Mesothelial cell of epicardium (in vitro differentiated cells): Measurements from ENCODE around the gene TIGD6. TPM values are rescaled to one million over a fixed set of nuclear protein-coding genes. Genes with fewer than 3 reads are reported as not detected.

ENCODE experiments used
- DNase-seq, 2 experiments: peaks; one replicate each; pipeline ENCODE4 v3.0.0; 2021; ENCODE audit warnings: low spot score in 2 of 2; ENCODE audit not compliant: unreplicated experiment in 2 of 2
- H3K27ac Mint-ChIP-seq: 2 replicates; pipeline ENCODE4 v1.8.0; 2021; ENCODE audit warnings: mixed read lengths
- H3K27me3 Mint-ChIP-seq: 2 replicates; pipeline ENCODE4 v1.8.0; 2021; ENCODE audit warnings: low read depth, mixed read lengths
- H3K36me3 Mint-ChIP-seq: 2 replicates; pipeline ENCODE4 v1.8.0; 2021; ENCODE audit warnings: mixed read lengths
- H3K4me1 Mint-ChIP-seq: 2 replicates; pipeline ENCODE4 v1.8.0; 2021; ENCODE audit warnings: mixed read lengths
- H3K4me3 Mint-ChIP-seq: 2 replicates; pipeline ENCODE4 v1.8.0; 2021; ENCODE audit warnings: mild to moderate bottlenecking, moderate library complexity, mixed read lengths
- H3K9me3 Mint-ChIP-seq: 2 replicates; pipeline ENCODE4 v1.8.0; 2021; ENCODE audit warnings: mixed read lengths
- total RNA-seq: library from RNA; stranded (reverse); gene quantifications from 3 replicates; pipeline ENCODE4 v1.2.1, GENCODE V29; 2021
- TF ChIP-seq, protein P1 (sequence below): fragments of 200-600 bp; sonication (generic); IDR thresholded peaks from one replicate; pipeline ENCODE4 v1.5.0; 2021; ENCODE audit warnings: antibody characterized with exemption; ENCODE audit not compliant: unreplicated experiment

TIGD6 gene
- total RNA-seq, 1 donor from 2014 or later, result 4.7 TPM

GRCh38 chr5:149961957-149962409, 38.5 kb downstream of the TIGD6 start:
- no peaks in the 10 kb centered on the region for H3K27me3 Mint-ChIP-seq
- H3K36me3 Mint-ChIP-seq, result no peaks in the 10 kb centered on the region
- TF ChIP-seq, protein P1, sequence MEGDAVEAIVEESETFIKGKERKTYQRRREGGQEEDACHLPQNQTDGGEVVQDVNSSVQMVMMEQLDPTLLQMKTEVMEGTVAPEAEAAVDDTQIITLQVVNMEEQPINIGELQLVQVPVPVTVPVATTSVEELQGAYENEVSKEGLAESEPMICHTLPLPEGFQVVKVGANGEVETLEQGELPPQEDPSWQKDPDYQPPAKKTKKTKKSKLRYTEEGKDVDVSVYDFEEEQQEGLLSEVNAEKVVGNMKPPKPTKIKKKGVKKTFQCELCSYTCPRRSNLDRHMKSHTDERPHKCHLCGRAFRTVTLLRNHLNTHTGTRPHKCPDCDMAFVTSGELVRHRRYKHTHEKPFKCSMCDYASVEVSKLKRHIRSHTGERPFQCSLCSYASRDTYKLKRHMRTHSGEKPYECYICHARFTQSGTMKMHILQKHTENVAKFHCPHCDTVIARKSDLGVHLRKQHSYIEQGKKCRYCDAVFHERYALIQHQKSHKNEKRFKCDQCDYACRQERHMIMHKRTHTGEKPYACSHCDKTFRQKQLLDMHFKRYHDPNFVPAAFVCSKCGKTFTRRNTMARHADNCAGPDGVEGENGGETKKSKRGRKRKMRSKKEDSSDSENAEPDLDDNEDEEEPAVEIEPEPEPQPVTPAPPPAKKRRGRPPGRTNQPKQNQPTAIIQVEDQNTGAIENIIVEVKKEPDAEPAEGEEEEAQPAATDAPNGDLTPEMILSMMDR, result peak; percentile 51
- no peak overlapping the region for H3K27ac Mint-ChIP-seq
- DNase-seq, result no peak
- H3K9me3 Mint-ChIP-seq, result no peaks in the 10 kb centered on the region
- peak overlapping the region; percentile 86 for H3K4me3 Mint-ChIP-seq
- peaks cover 21% of the 10 kb centered on the region for H3K4me1 Mint-ChIP-seq

DNA sequence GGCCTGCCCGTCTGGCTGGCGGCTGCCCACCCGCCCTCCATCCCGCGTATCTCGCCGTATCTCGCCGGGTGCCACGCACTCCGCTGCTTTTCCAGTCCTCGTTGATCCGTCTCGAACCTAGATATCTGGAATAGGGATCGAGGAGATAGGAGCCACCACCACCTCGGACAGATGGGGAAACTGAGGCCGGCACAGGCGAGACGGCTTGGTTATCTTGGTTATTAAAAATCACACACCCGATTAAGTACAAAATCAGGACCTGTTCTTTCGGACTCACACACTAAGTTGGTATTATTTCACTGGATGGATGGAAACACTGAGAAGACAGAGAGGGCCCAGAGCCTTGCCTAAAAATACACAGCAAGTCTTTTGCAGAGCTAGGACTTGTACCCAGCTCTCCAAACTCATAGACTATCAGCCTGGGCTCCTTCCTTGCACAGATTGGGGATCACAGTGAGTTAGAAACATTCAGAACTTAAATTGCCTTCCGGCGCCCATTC, 39.2 kb downstream of the TIGD6 start:
- H3K27ac Mint-ChIP-seq, result no peak overlapping the region

GRCh38 chr5:149960272-149961185, 39.9 kb downstream of the TIGD6 start, which contains the start of gene SLC26A2:
TSS of gene SLC26A2 (plus strand) at chr5:149960758. CDS start at chr5:149977653, 16,895 bp downstream.
- peak; percentile 90 to 93 for DNase-seq
- Mint-ChIP-seq H3K4me1 (peaks cover 21% of the 10 kb centered on the region), H3K9me3 (no peaks in the 10 kb centered on the region), H3K27me3 (no peaks in the 10 kb centered on the region), H3K4me3 (peak within 1 kb of the TSS; percentile 86), H3K36me3 (no peaks in the 10 kb centered on the region), H3K27ac (peak within 1 kb of the TSS; percentile 99)
- TF ChIP-seq, protein P1, result no peak

More for the DNA sequence above, 39.2 kb downstream of the TIGD6 start:
- TF ChIP-seq, protein P1, result no peak
- DNase-seq, result no peak
- Mint-ChIP-seq H3K4me1 (peaks cover 21% of the 10 kb centered on the region), H3K9me3 (no peaks in the 10 kb centered on the region), H3K36me3 (no peaks in the 10 kb centered on the region), H3K27me3 (no peaks in the 10 kb centered on the region), H3K4me3 (peak overlapping the region; percentile 86)

GRCh38 chr5:149959406-149960236, 40.8 kb downstream of the TIGD6 start:
- DNase-seq, result no peak
- Mint-ChIP-seq H3K4me1 (peaks cover 21% of the 10 kb centered on the region), H3K9me3 (no peaks in the 10 kb centered on the region), H3K36me3 (no peaks in the 10 kb centered on the region), H3K4me3 (peak overlapping the region; percentile 86), H3K27me3 (no peaks in the 10 kb centered on the region), H3K27ac (peak overlapping the region; percentile 99)
- TF ChIP-seq, protein P1, result peak; percentile 62

GRCh38 chr5:149957855-149958254, 42.6 kb downstream of the TIGD6 start:
- Mint-ChIP-seq H3K4me3 (no peak overlapping the region), H3K4me1 (peaks cover 30% of the 10 kb centered on the region), H3K36me3 (no peaks in the 10 kb centered on the region), H3K27me3 (no peaks in the 10 kb centered on the region), H3K27ac (no peak overlapping the region), H3K9me3 (no peaks in the 10 kb centered on the region)
- DNase-seq, result no peak
- TF ChIP-seq, protein P1, result no peak
